GM18508 (cell line): ENCODE data around the gene SEPTIN3.
"Not testable (repeated sequence)": the region's sequence is repeated elsewhere in the genome, so short reads cannot be mapped to it uniquely, and the experiment has no call there.

Source experiments
- ATAC-seq: cut with Tn5 transposase; IDR thresholded peaks from one replicate; pipeline ENCODE4 v1.9.1; 2021; ENCODE audit warnings: moderate number of reproducible peaks; ENCODE audit not compliant: insufficient read depth, unreplicated experiment

Gene SEPTIN3

GRCh38 chr22:41940832-41941765 is 28.1 kb upstream of the SEPTIN3 start:
- ATAC-seq: no peak

DNA sequence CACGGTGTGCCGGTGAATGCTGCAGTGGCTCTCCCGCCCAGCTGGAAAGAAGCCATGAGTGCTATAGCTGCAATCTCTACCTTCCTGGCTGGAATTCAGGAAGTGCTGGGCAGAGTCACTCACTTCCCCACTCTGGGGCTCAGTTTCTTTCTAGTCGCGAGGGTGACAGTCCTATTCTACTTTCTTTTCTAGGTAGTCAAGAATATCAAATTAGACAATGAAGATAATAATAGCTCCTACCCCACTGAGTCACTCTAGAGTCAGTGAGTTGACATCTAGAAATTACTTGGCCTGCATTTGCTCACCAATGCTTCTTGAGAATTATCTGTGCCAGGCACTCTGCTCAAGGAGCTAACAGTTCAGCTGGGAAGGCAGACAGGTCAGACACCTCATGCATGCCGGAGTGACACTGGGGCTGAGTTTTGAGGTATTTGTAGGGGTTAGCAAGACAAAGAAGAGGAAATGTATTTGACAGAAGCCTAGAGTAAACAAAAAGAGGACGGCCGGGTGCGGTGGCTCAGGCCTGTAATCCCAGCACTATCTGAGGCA is 25.5 kb upstream of the SEPTIN3 start:
- no peak for ATAC-seq

DNA sequence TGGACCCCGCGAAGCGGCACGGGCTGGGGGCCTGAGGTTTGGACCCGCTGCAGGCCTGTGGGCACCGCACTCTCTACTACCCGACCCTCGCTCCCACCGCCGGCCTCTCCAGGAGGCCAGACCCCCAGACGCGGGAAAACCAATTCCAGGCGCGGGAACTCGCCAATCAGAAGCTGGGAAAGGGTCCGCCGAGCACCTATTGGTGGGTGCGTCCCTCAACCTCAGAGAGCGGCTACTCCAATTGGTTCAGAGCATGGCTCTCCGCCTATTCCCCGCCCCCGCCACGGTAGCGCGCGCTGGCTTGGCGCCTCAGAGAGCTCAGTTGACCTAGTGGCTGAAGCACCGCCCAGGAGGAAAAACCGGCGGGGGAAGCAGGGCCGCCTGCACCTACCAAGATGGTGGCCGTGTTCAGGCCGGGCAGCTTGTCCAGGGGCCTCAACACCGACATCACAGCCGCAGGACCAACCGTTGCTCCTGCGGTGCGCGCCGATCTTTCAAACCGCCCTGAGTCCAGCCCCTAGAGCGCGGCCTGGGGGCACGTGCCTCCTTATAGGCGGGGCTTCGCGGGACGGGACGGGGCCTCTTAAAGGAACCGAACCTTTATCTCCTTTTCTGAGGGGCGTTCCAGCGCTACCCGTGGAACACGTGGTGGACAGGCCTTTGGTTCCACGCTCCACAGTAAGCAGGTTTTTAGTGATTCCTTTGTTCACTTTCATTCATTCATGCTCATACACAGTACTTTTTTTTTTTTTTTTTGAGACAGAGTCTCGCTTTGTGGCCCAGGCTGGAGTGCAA is 22.4 kb upstream of the SEPTIN3 start, which contains the start of gene CENPM:
TSS of gene CENPM (minus strand) at position 524 of the 795 bp plus-strand sequence. CDS start at position 448, 76 bp downstream.
- ATAC-seq: peak; percentile 42

DNA sequence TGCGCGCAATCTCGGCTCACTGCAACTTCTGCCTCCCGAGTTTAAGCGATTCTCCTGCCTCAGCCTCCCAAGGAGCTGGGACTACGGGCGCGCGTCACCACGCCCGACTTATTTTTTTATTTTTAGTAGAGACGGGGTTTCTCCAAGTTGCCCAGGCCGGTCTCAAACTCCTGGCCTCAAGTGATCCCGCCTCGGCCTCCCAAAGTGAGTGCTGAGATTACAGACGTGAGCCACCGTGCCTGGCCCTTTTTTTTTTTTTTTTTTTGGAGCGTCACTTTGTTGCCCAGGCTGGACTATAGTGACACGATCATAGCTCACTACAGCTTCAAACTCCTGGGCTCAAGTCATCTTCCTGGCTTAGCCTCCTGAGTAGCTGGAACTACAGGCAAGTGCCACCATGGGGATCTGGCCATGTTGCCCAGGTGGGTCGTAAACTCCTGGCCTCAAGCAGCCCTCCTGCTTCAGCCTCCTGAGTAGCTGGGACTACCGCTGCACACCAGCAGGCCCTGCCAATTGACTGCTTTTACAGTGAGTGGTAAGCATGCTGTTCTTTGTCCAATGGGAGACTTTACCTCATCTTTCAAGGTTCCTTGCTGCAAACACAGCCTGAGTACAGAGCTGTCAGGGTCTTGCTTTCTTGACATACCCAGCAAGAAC is 21.7 kb upstream of the SEPTIN3 start:
- ATAC-seq: no peak

- no peak for ATAC-seq
These were observed 21.1 kb upstream of the SEPTIN3 start for GRCh38 chr22:41948142-41948541.

DNA sequence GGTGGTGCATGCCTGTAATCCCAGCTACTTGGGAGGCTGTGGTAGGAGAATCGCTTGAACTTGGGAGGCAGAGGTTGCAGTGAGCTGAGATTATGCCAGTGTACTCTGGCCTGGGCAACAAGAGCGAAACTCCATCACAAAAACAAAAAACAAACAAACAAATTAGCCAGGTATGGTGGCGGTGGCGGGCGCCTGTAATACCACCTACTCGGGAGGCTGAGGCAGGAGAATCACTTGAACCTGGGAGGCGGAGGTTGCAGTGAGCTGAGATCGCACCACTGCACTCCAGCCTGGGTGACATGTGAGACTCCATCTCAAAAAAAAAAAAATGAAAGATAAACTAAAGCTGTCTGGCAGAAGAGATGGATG is 20.3 kb upstream of the SEPTIN3 start:
- not testable (repeated sequence) for ATAC-seq

- ATAC-seq: no peak
These were observed 19.8 kb upstream of the SEPTIN3 start for GRCh38 chr22:41949297-41949965.

DNA sequence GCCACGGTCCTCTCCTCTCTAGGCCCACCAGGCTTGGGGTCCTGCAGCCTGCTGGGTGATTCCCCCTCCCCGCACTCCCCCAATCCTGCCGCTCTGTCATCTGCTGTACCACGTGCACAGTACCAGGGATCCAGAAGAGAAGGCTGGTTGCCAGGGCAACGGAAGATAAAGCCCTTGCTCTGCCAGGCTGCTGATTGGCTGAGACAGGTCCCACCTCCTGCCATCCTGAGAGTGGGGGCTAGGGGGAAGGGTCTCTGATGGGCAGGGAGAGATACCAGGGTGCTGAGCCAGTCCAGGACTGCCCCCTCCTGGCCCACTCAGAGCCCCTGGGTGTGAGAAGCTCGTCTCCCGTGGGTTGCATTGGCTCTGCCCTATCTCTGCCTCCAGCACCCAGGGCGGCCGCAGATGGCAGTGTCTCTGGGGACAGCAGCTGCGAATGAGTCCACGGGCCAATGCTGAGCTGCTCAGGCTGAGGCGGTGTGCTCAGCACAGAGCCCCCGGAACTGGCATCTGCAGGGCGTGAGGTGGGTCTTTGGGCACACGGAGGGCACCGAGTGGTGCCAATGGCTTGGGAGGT is 17.3 kb upstream of the SEPTIN3 start, which contains the start of gene SMIM45:
TSS of gene SMIM45 (plus strand) at position 253 of the 577 bp plus-strand sequence.
- no peak for ATAC-seq

DNA sequence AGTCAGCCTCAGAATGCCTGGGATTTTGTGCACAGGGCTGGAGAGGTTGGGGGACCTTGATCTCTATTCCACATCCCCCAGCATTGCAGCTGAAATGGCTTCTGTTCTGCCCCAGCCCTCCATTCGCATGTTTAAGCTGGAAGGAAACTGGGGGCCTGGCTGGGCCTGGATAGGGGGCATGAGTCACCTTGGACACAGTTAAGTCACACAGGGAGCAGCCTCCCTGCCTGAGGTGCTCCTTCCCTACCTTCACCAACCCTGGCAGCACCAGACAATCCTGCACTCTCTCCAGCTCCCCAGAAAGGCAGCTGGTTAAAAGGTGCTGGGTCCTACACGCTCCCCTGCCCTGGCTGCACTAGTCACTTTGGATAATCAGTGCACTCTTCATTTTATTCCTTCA is 16.5 kb upstream of the SEPTIN3 start:
- no peak for ATAC-seq

DNA sequence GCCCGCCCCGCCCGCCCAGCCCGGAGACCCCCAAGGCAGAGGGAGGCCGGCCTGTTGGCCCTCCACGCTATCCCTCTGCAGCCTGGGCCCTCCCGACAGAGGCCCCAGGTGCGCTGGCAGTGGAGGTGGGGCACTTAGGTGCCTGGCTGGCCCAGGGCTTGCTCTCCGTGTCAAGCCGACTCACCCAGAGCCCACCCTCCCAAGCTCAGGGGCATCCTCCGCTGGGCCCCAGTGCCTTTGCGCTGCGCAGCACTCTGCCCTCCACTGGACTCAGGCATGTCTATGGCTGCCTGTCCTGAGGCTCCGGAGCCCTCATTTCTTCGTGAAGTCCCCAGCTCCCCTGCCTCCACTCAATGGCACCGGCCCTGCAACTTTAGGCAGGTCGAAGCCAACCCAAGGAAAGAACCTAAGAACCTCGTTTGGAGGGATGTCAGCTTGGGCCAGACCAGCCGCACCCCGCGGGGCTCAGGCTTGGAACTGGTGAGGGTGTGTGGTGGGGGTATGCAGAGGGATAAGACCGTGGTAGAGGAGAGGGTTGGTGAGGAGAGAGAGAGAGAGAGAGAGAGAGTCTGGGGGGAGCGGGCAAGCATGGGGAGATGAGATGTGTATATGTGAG is 11.2 kb upstream of the SEPTIN3 start:
- ATAC-seq: no peak

DNA sequence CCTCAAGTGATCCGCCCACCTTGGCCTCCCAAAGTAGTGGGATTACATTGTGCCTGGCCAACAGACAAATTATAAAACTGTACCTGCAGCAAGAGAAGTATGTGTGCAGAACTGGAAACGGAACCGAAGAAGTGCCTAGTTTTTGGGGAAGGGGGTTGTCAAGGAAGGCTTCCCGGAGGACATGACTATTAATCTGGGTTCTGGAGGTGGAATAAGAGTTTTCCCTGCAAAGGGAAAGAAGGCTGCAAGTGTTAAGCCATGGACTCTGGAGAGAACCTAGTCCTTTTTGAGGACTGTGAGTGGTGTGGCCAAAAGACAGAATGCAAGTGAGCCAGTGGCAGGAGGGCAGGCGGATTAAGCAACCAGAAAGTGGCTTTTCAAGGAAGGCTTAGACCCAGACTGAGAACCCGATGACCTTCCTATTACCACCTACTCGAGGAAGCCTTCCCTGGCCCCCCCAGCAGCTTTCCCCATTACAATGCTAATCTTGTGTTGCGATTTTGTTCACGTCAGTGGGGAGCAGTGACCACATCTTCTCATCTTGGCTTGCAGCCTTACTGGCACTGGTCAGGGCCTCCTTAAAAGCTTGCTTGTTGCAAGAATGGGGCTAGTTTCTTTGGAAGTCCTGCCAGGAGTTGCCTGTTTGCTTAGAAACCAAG is 5.7 kb upstream of the SEPTIN3 start:
- ATAC-seq: no peak

- no peak for ATAC-seq
These were observed 5.1 kb upstream of the SEPTIN3 start for GRCh38 chr22:41964112-41964491.

GRCh38 chr22:41966225-41966606 is 3.0 kb upstream of the SEPTIN3 start:
- no peak for ATAC-seq

- no peak for ATAC-seq
These were observed 2.5 kb upstream of the SEPTIN3 start for GRCh38 chr22:41966607-41967240.

DNA sequence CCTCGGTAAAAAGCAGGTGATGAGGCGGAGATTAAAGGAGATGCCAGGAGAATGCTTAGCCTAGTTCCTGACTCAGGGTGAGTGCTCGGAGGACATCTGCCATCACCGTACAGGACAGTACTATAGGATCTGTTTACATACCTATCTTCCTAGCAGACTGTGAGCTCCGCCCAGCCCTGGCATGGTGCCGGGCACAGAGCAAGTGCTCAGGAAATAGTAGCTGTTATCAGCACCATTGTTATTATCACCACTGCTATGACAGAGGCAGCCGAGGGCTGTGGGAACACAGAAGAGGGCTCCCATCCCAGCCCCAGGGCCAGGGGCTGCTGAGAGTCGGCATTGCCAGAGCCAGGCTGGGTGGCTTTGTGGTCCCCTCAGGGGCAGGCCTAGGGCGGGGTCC is 642 bp upstream of the SEPTIN3 start:
- no peak for ATAC-seq

- ATAC-seq: no peak
These were observed 1.4 kb downstream of the SEPTIN3 start for GRCh38 chr22:41970601-41971000.

DNA sequence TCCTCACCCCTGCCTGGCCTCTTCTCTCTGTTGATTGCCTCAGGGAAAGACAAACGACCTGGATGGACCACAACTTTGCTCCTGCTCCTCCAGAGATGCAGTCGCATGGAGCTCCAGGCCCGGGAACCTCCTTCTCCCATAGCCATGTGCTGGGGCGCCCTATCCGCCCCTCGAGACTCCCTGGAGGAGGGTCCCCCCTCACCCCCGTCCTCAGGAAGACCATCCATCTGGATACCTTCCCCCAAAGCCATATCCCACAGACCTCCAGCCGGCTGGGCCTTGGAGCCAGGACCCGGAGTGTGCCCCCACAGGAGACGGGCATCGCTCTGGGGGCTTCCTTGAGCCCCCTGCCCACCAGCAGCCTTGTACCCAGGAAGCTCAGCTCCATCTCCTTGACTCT is 2.2 kb downstream of the SEPTIN3 start:
- ATAC-seq: no peak

DNA sequence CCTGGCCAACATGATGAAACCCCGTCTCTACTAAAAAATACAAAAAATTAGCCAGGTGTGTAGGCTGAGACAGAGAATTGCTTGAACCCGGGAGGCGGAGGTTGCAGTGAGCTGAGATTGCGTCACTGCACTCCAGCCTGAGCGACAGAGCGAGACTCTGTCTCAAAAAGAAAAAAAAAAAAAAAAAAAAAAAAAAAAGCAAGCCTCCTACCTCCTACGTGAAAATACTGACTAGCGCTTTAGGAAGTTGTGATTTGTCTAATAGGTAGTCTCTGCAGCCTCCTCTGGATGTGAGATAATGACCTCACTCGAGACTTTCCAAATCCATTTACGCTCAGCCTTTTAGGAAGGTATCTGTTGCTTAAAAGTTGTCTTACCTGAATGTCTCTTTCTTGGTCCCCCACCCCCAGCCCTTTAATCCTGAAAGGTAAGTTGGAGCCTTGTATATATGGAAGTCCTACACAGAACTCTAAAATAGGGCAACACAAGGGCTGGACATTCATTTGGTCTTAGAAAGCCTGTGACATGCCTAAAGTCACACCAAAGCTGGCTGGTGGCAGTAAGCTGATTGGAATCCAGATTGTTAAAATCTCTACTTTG is 5.5 kb downstream of the SEPTIN3 start:
- no peak for ATAC-seq
